ENCODE measurements around the gene NUDT5.

NUDT5 gene

DNA sequence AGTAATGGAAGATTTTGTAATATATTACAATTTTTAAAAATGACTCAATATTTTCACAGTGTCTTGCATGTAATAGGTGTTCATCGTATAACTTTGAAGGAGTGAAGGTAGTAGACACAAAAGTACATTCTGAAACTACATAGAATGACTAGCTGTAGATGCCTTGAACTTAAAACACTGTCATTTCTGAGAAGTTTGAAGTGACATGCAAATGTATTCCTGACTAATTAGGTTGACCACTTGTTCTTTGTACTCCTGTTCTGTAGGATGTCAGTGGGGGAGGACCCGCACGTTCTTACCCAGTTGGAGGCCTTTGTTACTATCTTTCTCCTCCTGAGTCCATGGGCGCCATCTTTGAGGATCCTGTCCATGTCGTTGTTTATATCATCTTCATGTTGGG is 35.0 kb downstream of the NUDT5 start:
- DNase-seq = no peak

DNA sequence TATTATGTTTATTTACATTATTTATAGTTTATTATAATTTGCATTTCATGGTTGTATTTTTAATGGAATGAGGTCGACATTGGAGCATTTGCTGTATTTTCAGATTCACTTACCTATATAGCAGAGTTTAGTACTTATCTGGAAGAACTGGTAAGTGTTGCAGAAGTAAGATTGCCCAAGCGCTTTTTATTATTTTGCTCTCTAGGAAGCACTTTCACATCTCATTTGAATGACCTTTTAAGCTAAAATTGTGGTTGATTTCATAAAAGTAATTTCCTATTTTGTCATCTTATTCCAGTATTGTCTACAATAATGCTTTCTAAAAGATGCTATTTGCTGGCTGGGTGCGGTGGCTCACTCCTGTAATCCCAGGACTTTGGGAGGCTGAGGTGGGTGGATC is 37.6 kb downstream of the NUDT5 start:
- DNase-seq = no peak

DNA sequence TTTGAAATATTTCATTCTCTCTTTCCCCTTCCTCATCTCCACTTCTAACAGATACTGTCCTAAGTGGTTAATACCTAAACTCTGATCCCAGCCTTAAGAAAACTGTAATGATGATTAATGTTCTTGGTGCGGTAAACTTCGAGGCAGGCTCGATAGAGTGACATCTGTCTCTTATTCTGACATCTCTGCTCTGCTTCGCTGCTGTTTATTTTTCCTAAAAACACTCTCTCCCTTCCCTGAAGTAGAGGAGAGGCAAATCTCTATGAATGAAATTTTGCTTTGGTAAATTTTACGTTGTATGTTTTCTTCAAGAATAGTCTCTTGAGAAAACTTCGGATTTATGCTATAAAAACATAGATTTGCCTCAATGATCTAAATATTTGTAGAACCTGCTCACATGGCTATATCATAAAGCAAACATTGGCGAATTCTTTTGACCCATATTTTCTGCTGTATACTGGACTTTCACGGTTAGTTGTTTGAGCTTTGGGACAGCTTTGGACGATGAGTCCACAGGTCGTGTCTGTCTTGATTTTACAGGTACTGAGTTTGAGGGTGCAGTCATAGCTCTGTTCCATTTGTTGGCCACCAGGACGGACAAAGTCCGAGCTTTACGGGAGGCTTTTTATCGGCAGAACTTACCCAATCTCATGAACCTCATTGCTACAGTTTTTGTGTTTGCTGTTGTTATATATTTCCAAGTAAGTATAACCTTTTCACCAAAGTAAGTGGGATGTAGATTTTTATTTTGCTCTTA is 39.1 kb downstream of the NUDT5 start:
- no peak for DNase-seq

DNA sequence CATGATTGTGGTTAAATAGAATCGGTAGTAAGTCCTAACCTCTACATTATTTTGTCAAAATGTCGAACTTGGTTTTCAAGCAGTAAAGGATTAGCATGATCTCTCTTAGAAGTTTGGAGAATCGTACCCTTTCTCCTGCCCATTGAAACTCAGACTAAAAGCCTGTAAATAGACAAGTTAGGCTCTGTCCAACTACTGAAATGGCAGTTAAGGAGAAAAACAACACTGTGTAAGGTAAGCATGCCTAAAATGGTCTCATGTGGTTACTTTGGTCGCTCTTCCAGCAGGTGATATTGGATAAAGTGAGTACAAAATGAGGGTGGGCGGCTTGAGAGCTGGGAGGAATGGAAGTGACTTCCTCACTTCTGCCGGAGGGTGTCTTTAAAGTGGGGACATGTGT is 41.2 kb downstream of the NUDT5 start:
- DNase-seq = no peak

DNA sequence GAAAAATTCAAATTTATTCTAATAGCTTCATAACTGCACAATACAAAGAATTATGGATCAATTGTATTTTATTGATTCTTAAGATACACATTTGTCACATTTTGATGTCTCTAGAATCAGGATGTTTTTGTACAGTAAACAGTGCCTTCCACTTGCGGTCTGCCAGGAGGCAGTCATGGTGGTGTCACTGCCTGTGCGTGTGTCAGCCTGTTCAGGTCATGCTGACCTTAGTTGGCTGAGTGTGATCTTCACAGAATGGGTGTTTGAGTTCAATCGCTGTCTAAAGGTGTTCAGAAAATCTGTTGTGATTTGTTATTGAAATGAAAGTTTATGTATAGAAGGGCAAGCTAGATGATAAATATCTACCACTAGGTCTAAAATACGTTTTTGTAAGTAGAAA is 45.5 kb downstream of the NUDT5 start:
- no peak for DNase-seq

DNA sequence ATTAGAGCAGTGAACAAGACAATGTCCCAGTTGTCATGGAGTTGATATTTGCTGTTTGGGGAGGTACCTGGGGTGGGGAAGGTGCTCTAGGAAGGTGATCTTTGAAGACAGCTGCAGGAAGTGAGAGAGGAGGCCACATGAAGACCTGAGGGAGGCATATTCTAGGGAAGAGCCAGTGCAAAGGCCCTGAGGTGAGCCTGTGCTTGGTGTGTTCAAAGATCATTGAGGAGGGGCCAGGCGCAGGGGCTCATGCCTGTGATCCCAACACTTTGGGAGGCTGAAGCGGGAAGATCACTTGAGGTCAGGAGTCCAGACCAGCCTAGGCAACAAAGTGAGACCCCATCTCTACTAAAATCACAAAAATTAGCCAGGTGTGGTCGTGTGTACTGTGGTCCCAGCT is 51.2 kb downstream of the NUDT5 start:
- no peak for DNase-seq

DNA sequence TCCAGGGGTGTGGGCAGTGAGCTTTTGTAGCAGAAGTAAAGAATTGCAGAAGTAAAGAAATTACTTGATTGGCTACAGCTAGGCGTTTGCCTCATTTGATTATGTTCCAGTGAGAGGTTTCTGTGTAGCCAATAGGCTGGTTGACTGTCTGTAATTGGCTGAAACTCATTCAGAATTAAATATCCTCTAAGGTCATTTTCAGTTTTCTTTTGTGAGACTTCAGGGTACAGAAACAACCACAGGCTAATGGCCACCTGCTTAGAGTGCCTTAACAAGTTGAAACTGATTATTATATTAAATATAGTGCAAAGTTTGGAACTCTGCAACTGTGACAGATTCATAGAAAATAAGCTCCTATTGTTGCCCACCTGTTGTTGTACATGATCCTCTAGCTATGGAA is 55.7 kb downstream of the NUDT5 start:
- no peak for DNase-seq

DNA sequence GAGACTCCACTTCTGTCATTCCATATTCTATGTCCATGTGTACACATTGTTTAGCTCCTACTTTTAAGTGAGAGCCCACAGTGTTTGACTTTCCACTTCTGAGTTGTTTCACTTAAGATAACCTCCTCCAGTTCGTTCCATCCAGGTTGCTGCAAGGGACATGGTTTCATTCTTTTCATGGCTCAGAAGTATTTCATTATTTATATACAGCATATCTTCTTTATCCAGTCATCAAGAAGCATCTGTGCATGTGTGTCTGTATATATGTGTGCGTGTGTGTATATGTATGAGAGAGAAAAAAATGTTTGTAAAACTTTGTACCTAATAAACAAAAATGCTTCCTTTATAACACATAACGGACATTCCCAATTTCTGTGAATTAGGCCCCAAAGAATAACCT is 60.1 kb downstream of the NUDT5 start:
- no peak for DNase-seq

DNA sequence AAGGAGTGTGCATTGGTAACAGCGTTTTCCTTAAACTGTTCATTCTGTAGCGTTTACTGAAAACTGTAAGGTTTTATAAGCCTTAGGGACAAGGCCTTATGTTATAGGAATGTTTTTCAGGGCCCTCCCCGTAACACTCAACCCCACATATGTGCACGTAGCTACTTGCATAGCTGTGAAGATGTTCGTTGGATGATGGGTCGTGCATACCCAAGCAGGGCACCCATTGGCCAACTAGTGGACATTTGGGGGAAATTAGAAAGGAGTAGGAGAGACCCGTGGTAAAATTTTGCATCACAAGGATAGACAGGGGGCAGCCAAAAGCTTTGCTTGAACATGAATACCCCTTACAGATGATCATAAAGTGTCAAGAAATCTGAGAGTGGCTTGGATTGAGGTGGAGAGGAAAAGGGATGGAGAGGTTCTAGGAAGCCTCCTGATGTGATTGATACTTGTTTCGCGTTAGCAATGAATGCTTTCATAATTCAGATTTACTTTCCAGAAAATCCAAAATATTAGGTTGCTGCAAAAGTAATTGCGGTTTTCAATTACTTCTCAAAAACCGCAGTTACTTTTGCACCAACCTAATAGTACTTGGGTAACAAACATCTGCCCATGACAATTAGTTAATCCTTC is 65.3 kb downstream of the NUDT5 start:
- DNase-seq = peak; percentile 61

DNA sequence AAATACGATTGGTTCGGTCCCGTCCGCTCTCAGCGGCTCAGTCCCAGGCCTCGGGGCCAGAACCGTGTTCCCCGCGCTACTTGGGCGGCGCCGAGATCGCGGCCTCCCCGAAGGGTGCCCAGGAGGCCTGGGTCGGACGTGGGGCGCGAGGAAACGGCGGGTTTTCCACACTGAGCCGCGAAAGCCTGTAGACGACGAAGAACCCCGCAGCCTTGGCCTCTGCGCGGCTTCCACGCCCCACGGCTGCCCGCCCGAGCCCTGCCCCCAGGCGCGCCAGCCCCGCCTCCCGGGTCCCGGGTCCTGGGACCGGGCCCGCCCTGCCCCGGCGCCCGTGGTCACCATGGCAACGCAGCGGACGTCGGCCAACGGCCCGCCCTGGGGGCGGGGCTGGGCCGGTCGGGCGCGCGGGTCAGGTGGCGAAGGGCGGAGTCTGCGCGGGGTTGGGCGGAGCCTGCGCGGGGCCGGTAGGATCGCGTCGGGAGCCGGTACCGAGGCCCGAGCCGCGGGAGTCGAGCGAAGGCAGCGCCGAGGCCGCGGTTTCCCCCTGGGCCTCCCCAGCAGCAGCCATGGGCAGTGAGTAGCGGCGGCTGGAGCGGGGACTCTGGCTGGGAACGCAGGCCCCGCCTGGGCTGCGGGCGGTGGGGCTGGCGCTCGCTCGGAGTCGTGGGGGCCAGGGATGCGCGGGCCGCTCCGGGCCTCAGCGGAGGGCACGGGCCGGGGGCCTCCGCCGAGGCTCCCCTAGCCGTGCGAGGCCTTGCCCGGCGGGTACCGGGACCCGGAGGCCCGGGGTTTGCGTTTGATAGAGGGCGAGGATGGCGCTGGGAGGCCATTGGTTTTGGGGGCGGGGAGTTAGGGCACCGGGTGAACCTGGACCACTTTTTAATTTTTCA is 66.2 kb downstream of the NUDT5 start, which contains the start of gene SEC61A2:
Gene SEC61A2, plus strand, starts transcription at position 456 of the 890 bp plus-strand sequence. Its CDS starts 111 bp downstream, at position 567.
- peak; percentile 94 for DNase-seq

DNA sequence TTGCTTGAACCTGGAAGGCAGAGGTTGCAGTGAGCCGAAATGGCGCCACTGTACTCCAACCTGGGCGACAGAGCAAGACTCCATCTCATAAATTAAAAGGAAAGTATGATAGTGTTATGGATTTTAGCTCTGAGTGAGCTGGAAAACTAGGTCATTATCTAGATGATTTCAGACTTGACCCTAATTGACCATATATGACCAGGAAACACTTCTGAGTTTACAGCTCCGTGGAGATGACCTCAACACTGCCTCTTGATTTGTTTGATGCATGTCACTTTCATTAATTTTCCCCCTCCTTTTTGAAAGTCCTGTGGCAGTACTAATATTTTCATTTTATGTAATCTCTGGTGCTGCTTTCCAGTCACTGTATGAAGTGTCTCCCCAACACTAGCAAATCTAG is 74.0 kb downstream of the NUDT5 start:
- DNase-seq = no peak
